ENCODE data around the gene HSFX4. TPM values are rescaled to one million over a fixed set of nuclear protein-coding genes. Genes with fewer than 3 reads are reported as not detected.
"Not testable (repeated sequence)": the region's sequence is repeated elsewhere in the genome, so short reads cannot be mapped to it uniquely, and the experiment has no call there.

The HSFX4 gene
- polyA plus RNA-seq, 12 donors: 0.48 to 5.1 (median 1.0) TPM; not detected in 3

DNA sequence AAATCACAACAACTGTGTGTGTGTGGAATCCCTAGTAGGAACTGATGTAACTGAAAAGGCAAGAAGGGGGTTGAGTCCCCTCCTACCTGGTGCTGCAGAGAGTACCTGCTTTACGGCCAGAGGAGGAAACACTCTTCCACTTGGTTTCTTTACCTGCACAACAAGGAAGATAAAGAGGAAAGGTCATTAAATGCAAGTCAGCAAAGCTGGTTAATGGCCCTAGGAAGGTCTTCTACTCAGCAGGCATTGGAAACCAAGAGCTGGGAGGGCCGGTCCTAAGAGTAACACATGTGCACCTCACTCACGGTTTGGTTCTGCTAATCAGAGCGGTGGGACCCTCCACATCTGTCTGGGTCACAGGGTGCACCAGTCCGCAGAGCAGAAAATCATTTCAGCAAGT, 8.0 kb downstream of the HSFX4 start:
- not testable (repeated sequence) for DNase-seq

DNA sequence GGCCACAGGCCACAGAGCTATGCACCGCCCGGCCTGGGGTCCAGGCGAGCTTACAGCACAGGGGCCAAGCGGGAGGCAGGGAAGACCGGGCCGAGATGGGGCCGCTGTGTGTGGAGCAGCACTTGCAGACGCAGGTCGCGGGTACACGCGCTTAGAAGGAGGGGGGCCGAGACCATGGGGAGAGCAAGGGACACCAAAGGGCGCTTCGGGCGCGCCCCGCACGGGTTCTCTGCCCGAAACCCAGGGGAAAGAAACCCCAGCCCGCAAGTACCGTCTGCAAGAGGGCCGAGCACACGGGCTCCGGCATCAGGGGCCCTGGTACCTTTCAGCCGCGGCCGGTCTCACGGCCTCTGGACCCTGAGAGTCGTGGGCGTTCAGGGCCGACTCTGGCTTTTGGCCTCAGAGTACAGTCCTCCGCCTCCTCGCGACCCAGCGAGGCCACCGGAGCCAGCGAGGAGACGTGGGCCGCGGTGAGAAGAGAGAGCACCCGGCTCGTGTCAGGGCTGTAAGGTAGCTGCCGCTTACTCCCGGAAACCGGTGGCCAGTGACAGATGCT, 8.6 kb downstream of the HSFX4 start:
- peak; percentile 2 for DNase-seq

DNA sequence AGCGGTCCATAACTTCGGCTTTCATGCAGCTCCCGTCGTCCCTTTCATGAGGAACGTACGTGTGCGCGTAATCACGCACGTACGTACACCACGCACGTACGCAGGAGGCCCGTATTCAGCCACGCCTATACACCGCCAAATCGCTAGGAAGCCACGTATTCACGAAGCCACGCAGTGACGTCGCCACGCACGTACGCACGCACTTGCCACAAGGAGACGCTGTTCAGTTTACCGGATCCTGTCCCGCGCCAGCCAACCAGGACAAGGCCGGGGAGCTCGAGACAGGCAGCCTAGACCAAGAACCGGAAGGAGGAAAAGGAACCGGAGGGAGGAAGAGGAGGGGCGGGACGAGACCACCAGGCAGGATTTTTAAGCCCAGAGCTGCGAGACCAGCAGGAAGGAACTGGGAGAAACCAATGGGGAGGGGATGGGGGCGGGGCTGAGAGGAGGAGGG, 9.1 kb downstream of the HSFX4 start, which contains the start of gene EOLA2:
EOLA2 (minus strand) TSS at position 65 of the 454 bp plus-strand sequence. CDS start 4,617 bp downstream, outside the sequence.
- DNase-seq: peak; percentile 96

DNA sequence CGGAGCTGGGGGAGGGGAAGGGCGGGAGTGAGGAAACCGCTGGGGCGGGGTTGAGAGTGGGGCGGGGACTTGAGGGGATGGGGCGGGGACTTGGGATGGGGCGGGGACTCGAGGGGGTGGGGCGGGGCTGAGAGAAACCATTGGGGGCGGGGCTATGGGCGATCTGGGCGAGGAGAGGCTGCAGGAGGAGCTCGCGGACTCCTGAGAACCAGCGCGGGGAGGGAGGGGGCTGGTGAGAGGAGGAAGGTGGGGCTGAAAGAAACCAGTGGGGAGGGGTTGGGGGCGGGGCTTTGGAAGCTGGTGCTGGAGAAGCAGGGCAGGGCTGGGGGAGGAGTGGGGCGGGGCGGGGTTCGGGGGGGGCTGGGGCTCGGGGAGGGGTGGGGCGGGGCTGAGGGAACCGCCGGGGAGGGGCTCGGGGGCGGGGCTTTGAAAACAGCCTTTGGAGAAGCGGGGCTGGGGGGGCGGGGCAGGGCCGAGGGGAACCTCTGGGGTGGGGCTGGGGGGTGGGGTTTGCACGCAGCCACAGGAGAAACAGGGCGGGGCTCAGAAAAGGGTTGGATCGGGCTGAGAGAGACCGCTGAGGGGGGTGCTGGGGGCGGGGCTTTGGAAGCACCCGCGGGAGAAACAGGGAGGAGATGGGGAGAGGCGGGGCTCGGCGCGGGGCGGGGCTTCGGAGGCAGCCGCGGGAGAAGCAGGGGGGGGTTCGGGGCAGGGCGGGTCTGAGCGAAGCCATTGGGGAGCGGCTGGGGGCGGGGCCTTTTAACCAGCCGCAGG, 9.7 kb downstream of the HSFX4 start:
- peak; percentile 88 for DNase-seq

DNA sequence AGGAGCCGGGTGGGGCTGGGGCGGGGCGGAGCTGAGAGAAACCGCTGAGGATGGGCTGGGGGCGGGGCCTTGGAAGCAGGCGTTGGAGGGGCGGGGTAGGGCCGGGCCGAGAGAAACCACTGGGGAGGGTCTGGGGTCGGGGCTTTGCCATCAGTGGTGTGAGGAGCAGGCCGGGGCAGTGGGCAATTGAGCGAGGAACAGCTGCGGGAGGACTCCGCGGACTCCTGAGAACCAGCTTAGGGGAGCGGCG, 10.2 kb downstream of the HSFX4 start:
- no peak for DNase-seq

DNA sequence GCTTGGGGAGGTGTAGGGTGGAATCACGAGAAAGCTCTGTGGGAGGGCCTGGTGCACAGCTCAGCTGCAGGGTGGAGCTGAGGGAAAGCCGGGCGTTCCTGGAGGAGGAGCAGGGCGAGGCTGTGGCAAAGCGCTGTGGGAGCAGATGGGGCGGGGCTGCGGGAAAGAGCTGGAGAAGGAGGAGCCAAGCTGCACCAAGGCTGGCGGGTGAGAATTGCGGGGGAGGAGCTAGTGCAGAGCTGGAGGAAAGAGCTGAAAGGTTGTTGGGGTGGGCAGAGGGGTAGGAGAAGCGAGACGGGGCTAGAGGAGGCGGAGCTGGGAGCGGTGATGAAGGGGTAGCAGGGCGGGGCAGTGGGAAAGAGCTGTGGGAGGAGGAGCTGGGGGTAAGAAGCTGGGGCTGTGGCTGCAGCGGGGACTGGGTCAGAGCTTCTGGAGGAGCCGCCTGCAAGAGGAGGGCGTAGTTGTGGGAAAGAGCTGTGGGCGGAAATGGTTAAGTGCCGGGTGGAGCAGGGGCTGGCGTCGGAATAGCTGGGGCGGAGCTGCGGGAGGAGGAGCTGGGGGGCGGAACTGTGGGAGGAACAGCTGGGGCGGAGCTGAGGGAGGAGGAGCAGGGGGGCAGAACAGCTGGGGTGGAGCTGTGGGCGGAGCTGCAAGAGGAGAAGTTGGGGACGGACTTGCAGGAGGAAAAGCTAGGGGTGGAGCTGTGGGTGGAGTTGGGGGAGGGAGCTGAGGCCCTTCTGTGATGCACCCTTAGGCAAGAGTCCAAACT, 10.7 kb downstream of the HSFX4 start:
- peak; percentile 94 for DNase-seq

DNA sequence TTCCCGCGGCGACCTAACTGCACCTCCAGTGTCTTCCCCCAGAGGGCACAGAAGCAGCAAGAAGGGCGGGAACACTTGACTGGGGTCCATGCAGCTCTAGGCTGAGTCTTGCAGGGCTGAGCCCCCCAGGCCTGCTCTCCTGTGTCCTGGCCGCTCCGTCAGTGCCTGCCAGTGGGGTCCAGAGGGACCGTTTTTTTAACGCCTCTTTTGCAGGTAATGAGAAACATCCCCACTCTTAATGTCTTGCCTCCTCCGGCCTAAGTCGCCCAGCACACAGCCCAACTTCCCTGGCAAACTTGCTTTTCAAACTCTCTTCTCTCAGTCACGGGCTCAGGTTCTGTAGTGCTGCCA, 11.3 kb downstream of the HSFX4 start:
- DNase-seq: not testable (repeated sequence)

DNA sequence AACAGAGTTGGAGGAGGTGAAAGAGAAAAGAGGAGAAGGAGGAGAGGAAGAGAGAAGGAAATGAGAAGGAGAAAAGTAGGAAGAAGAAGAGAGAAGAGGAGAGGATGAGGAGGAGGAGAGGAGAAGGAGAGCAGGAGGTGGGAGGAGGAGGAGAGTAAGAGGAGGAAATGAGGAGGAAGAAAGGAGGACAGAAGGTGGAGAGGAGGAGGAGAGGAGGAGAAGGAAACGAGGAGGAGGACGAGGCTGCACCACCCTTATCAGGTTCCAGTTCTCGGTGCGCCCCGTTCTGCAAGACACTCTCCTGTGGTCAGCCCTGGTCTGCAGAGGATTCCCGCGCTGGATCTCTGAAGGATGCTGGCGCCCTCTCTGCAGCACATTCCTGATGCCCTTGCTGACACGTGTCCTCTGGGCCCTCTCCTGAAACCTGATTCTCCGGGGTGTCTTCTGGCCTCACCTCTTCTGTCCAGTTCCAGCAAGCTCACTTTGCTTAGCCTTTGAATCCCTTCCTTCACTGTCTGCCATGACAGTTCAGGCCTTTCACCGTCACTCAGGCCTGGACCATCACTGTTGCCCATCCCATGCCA, 15.8 kb downstream of the HSFX4 start:
- not testable (repeated sequence) for DNase-seq

DNA sequence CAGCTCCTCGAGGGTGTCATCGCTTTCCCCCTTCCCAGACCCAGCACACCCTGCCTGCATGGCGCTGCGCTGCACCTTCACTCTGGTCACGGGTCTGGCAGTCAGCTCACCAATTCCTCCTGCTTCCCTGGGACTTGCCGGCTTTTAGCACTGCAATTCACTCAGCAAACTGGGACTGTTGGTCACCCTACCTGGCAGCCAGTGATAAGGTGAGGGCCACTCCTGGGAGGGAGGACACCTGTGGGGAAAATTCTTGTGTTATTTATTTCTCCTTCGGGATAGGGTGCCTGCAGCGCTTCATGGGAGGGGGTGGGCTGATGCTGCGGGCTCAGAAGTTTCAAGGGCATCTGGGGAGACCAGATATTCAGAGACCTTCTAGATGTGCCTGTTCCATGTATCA, 16.4 kb downstream of the HSFX4 start:
- not testable (repeated sequence) for DNase-seq

DNA sequence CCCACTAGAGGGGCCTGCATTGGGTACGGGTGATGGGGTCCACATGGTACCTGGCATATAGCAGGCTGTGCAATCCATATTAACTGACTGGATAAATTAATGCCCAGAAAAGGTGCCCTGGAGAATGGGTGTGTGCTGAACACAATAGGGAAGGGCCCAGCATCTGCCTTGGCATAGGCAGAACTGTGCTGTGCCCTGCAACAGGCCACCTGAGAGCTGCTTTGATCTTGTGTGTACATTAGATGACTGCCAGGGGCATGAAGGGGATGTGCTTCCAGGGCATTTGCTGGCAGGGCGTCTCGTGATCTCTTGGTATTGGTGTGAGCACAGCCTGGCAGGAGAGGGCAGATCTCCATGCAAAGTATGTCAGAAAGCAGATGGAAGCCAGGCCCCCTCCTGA, 17.6 kb downstream of the HSFX4 start:
- not testable (repeated sequence) for DNase-seq

DNA sequence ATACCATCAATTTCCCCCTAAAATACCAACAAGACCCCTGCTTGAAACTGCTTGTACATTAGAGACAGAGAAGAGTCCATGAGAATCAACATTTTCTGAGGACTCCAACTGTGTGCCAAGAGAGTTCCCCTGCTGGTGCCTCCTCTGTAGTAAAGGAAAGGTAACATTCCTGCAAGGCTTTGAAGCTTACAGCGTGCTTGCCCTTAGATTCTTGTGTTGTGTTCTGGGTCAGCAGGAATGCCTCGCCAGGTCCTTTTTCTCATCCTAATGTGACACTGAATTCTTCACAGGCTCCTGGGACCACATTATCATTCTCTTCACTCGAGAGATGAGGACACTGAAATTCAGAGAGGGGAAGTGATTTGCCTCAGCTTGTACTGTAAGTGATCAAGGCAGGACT, 18.6 kb downstream of the HSFX4 start:
- no peak for DNase-seq

DNA sequence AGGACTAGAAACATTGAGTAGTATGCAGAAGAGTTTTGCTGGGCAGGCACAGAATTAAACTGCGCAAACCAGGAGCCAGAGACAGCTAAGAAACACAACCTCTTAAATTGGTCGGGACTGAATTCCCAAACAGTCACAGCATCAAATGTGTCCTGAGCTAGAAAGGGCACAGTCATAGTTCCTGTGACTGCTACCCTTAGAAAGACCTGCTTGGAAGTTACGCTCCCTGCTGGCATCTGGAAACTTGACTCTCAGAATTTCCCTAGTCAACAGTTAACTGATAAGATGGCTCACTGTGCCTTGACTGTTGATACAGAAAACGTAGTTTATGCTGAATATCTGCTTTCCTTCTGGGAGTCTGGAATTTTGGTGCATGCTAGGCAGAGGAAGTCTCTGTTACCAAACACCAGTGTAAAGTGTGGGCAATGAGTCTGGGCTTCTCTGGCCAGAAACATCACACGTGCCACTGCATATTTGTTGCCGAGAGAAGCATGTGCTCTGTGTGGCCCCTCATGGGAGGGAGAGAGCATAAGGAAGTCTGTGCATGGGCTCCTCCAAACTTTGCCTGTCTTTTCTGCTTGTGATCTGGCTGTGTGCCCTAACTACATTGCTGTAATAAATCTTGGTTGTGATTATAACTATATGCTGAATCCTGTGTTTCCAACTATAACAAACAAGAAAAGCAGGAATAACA, 20.5 kb downstream of the HSFX4 start:
- DNase-seq: no peak

DNA sequence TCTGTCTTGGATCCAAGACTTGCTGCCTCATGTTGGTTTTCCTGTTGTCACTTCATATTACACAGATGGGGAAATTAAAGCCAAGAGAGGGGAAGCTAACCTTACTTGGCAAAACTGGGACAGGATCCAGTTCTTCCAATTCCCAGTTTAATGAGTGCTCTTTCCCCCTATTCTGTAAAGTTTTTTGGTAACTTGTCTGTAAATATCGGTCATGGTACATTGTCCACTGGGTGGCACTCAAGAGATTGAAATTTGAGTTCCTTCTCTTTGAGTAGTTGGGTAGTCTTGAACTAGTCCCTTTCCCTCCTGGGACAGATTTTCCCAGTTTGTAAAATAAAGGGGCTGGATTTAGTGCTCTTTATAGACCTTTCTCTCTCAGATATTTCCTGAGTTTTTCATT, 21.3 kb downstream of the HSFX4 start:
- peak; percentile 25 for DNase-seq

DNA sequence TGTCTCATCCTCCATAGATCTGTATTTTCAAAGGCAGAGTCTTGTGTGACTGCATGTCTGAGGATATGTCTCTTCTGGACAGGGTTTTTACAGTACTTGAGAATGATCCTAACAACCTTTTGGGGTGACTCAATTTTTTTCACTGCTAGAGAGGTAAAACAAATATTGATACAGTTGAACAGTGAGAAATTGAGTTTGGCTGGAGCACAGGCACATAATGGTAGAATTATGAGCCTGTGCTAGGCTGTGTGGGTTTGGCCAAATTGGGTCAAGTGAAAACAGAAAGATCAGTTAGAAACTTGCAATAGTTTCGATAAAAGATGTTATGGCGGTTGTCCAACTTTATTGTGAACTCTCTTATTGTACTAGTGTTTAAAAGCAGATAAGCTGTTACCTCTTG, 32.2 kb downstream of the HSFX4 start:
- no peak for DNase-seq

DNA sequence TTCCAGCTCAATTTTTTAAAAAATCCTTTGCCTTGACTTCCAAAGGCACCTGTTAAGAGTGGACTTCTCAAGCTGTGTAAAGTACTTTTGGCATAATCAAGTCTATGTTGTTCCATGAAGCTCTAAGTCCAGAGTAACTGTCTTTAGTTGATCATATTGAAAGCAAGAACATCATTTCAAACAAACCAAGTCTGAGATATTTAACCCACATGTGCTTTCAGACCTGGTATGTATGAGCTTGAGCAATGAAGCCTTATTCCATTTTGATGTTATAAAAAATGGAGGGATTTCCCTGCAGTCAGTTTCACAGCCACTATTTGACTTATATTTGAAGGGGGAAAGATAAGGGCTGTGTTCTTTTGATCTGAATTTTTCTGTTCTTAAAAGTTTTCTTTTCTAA, 32.6 kb downstream of the HSFX4 start:
- DNase-seq: no peak

DNA sequence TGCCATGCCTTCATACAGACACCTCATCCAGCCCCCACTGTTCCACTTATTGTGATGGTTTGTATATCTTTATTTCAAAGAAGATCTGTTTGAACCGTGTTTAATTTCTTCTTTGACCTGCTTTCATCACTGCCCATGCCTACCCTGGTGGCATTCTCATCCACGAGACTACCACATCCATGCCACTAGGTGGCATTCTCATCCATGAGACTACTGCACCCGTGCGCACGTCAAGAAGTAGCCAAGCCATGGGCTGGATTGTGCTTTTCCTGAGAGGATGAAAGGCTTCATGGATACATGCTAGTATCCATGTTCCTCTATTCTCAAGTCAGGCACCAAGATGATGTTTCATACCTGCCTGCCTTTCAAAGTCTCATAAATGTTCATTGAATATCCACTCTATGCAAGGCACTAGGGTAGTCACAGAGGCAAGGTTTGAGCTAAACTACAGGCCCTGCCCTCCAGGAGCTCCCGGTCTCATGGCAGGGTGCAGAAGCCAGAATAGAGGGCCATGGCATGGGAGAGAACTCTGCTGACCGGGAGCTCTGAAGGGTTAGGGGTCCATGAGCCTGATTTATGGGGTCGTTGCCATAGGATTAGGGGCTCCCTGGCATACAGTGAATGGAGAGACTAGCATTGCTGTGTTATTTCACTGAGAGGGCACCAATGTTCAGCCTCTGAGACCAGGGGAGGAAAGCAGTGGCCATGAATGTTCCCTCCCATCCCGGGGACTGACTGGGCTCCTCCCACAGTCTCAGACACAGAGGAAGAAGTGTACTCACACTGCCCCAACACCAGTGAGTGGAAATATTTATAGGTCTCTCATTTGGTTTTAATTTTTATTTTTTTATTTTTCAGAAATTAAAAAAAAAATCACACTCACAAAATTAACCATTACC, 33.7 kb downstream of the HSFX4 start:
- DNase-seq: peak; percentile 48

DNA sequence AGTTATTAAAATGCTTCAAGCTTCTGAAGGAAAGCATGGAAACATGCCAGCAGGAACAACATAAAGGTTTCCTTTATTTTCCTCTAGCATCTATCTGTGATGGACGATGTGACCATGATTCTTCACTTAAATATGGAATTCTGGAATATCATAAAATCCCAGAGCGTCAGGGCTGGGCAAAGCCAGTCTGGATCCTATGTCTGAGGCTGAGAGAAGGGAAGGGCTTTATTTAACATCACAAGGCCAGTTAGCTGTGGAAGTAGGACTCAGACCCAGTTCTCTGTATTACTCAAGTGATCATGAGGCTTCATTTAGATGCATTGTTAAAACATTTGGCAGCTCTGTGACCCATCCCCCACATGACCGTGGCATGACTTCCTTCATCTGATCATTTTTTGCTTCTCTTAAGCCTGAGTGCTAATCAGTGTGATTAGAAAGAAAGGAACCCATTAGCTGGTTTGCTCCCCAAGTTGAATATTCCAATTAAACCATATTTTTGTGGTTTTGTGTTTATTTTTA, 49.8 kb downstream of the HSFX4 start:
- DNase-seq: no peak
